LNCaP clone FGC (cell line): Measurements from ENCODE around the gene RAMP3.

Experiments used
- DNase-seq: peaks from one replicate; pipeline ENCODE4 v3.0.0-alpha.2; 2011; ENCODE audit warnings: low read depth
- H3K4me3 ChIP-seq: 2 replicates; pipeline ENCODE4 v1.5.1; 2011; ENCODE audit warnings: mild to moderate bottlenecking, low read depth, low read length, control low read depth
- CTCF ChIP-seq: IDR thresholded peaks from 2 replicates; pipeline ENCODE4 v1.5.1; 2012; ENCODE audit warnings: mild to moderate bottlenecking; ENCODE audit not compliant: control insufficient read depth, insufficient read depth; ENCODE audit errors: extremely low read depth

The RAMP3 gene

GRCh38 chr7:45156516-45157272 lies 897 bp upstream of the RAMP3 start:
- no peak overlapping the region for H3K4me3 ChIP-seq
- DNase-seq, result no peak
- TF ChIP-seq CTCF, result no peak

- TF ChIP-seq CTCF, result no peak
- no peak overlapping the region for H3K4me3 ChIP-seq
- DNase-seq, result no peak
Observed at GRCh38 chr7:45157286-45157652, 322 bp upstream of the RAMP3 start.

- no peak overlapping the region for H3K4me3 ChIP-seq
- TF ChIP-seq CTCF, result no peak
- no peak for DNase-seq
Observed at GRCh38 chr7:45158471-45158870, 880 bp downstream of the RAMP3 start.

- TF ChIP-seq CTCF, result no peak
- DNase-seq, result no peak
- no peak overlapping the region for H3K4me3 ChIP-seq
Observed at GRCh38 chr7:45159296-45159695, 1.7 kb downstream of the RAMP3 start.

GRCh38 chr7:45160417-45160881 lies 2.9 kb downstream of the RAMP3 start:
- no peak for DNase-seq

GRCh38 chr7:45161138-45161537 lies 3.5 kb downstream of the RAMP3 start:
- H3K4me3 ChIP-seq, result no peak overlapping the region
- DNase-seq, result no peak
- no peak for TF ChIP-seq CTCF

More at GRCh38 chr7:45160417-45160881, 2.9 kb downstream of the RAMP3 start:
- H3K4me3 ChIP-seq, result no peak overlapping the region
- TF ChIP-seq CTCF, result no peak

GRCh38 chr7:45161842-45162241 lies 4.3 kb downstream of the RAMP3 start:
- TF ChIP-seq CTCF, result no peak
- H3K4me3 ChIP-seq, result no peak overlapping the region
- no peak for DNase-seq
